SU-DHL-6 (cell line): ENCODE measurements around the gene KRTAP19-6.
"Not testable (repeated sequence)": the region's sequence is repeated elsewhere in the genome, so short reads cannot be mapped to it uniquely, and the experiment has no call there.

Experiments used
- H2AFZ ChIP-seq: fragments of 200-600 bp; sonication (generic); 2 replicates; pipeline ENCODE4 v1.6.1; 2014; ENCODE audit warnings: low read depth, mild to moderate bottlenecking, moderate library complexity, mixed read lengths, antibody characterized with exemption, low read length; ENCODE audit not compliant: severe bottlenecking
- H3F3A ChIP-seq: fragments of 200-600 bp; shearing (Covaris generic); 2 replicates; pipeline ENCODE4 v1.6.0; 2016; ENCODE audit warnings: antibody characterized with exemption, mild to moderate bottlenecking; ENCODE audit not compliant: insufficient read depth
- H3K27ac ChIP-seq: fragments of 200-600 bp; sonication (generic); 2 replicates; pipeline ENCODE4 v1.5.1; 2016; ENCODE audit warnings: low read depth, mild to moderate bottlenecking, low read length, moderate library complexity, mixed read lengths
- H3K27me3 ChIP-seq: fragments of 200-600 bp; sonication (generic), shearing (Covaris generic); 2 replicates; pipeline ENCODE4 v1.6.0; 2014; ENCODE audit warnings: mild to moderate bottlenecking, low read length
- H3K36me3 ChIP-seq: fragments of 200-600 bp; sonication (generic); 2 replicates; pipeline ENCODE4 v1.6.1; 2014; ENCODE audit warnings: mild to moderate bottlenecking, low read length, mixed read lengths
- H3K4me2 ChIP-seq: fragments of 300-600, 200-600 bp; shearing (Covaris generic), sonication (generic); 2 replicates; pipeline ENCODE4 v1.6.0; 2014; ENCODE audit warnings: low read length, low read depth, mild to moderate bottlenecking; ENCODE audit not compliant: poor library complexity, severe bottlenecking
- H3K4me3 ChIP-seq: fragments of 200-600 bp; sonication (generic); 2 replicates; pipeline ENCODE4 v1.5.1; 2014; ENCODE audit warnings: antibody characterized with exemption, low read length, mild to moderate bottlenecking, mixed read lengths; ENCODE audit not compliant: insufficient read depth, poor library complexity, severe bottlenecking
- H3K79me2 ChIP-seq: fragments of 200-600 bp; sonication (generic); 2 replicates; pipeline ENCODE4 v1.6.1; 2014; ENCODE audit warnings: mild to moderate bottlenecking, low read length, moderate library complexity; ENCODE audit not compliant: insufficient read depth
- H3K9ac ChIP-seq: fragments of 200-600 bp; sonication (generic); 2 replicates; pipeline ENCODE4 v1.7.0; 2014; ENCODE audit warnings: mild to moderate bottlenecking, low read length
- H3K9me2 ChIP-seq: fragments of 200-600 bp; sonication (generic); replicated peaks from 2 replicates; pipeline ENCODE4 v1.6.1; 2014; ENCODE audit warnings: low read length; ENCODE audit not compliant: insufficient read depth
- H3K9me3 ChIP-seq: fragments of 200-600 bp; sonication (generic); 2 replicates; pipeline ENCODE4 v1.6.1; 2014; ENCODE audit warnings: low read length, mixed read lengths; ENCODE audit not compliant: insufficient read depth
- H4K20me1 ChIP-seq: fragments of 200-600 bp; sonication (generic); 2 replicates; pipeline ENCODE4 v1.6.1; 2014; ENCODE audit warnings: low read depth, mild to moderate bottlenecking, antibody characterized with exemption, low read length, moderate library complexity, mixed read lengths
- CTCF ChIP-seq: fragments of 200-600 bp; sonication (generic); IDR thresholded peaks from one replicate; pipeline ENCODE4 v1.5.1; 2017; ENCODE audit warnings: antibody characterized with exemption, mild to moderate bottlenecking, low read length, moderate library complexity; ENCODE audit not compliant: insufficient read depth, poor library complexity, severe bottlenecking
- EZH2phosphoT487 ChIP-seq: fragments of 200-600 bp; sonication (generic), shearing (Covaris generic); conservative IDR thresholded peaks from 2 replicates; pipeline ENCODE4 v1.6.1; 2018; ENCODE audit warnings: mild to moderate bottlenecking, antibody characterized with exemption, low read length, moderate library complexity, mixed read lengths

The KRTAP19-6 gene

GRCh38 chr21:30518876-30519275 is 22.8 kb downstream of the KRTAP19-6 start:
- Histone ChIP-seq H3K27me3 (no peaks in the 10 kb centered on the region), H3K79me2 (no peaks in the 10 kb centered on the region), H2AFZ (no peak overlapping the region), H3K4me2 (no peak overlapping the region), H3K9me3 (no peaks in the 10 kb centered on the region), H3K4me3 (no peak overlapping the region), H3F3A (no peaks in the 10 kb centered on the region), H3K27ac (no peak overlapping the region), H3K9ac (no peak overlapping the region), H3K9me2 (no peaks in the 10 kb centered on the region), H3K36me3 (no peaks in the 10 kb centered on the region), H4K20me1 (no peaks in the 10 kb centered on the region)
- no peak for TF ChIP-seq EZH2phosphoT487
- no peak for TF ChIP-seq CTCF

- Histone ChIP-seq H3K27ac (no peak overlapping the region), H3F3A (no peaks in the 10 kb centered on the region), H3K9ac (no peak overlapping the region), H3K27me3 (no peaks in the 10 kb centered on the region), H3K9me2 (no peaks in the 10 kb centered on the region), H3K79me2 (no peaks in the 10 kb centered on the region), H3K9me3 (no peaks in the 10 kb centered on the region), H3K36me3 (no peaks in the 10 kb centered on the region), H3K4me2 (no peak overlapping the region), H3K4me3 (no peak overlapping the region), H2AFZ (no peak overlapping the region), H4K20me1 (no peaks in the 10 kb centered on the region)
- no peak for TF ChIP-seq EZH2phosphoT487
- no peak for TF ChIP-seq CTCF
Observed at GRCh38 chr21:30515681-30516080, 26.0 kb downstream of the KRTAP19-6 start.

- H3K36me3 ChIP-seq, H3K27ac ChIP-seq, H3K9ac ChIP-seq, H4K20me1 ChIP-seq, H3K9me2 ChIP-seq, H3K27me3 ChIP-seq, H3K9me3 ChIP-seq, H3F3A ChIP-seq, H2AFZ ChIP-seq, H3K4me3 ChIP-seq, H3K4me2 ChIP-seq, H3K79me2 ChIP-seq: not testable (repeated sequence)
- peak; percentile 19 for TF ChIP-seq CTCF
Observed at GRCh38 chr21:30505621-30506205, 36.0 kb downstream of the KRTAP19-6 start.
